Fibroblast of villous mesenchyme (primary cell): ENCODE measurements around the gene BEND7. TPM values are rescaled to one million over a fixed set of nuclear protein-coding genes. Genes with fewer than 3 reads are reported as not detected.
A peak's percentile ranks its signal among the peaks of the same experiment; 100 is the strongest.

Experiments
- DNase-seq: peaks from one replicate; pipeline ENCODE4 v3.0.0-alpha.2; 2010; ENCODE audit warnings: low read depth
- H3K4me3 ChIP-seq: 2 replicates; pipeline ENCODE4 v1.5.1; 2011; ENCODE audit warnings: low read depth, mild to moderate bottlenecking, low read length
- total RNA-seq: library from RNA; depleted of rRNA; stranded (reverse); fragments of >200 nt; gene quantifications from 2 replicates; pipeline ENCODE4 v1.2.3, GENCODE V29; 2012
- TF ChIP-seq, protein P1 (sequence below): IDR thresholded peaks from 2 replicates; pipeline ENCODE4 v1.5.1; 2012; ENCODE audit warnings: low read depth, mild to moderate bottlenecking, low read length; ENCODE audit not compliant: insufficient read depth

The BEND7 gene
- total RNA-seq, 1 donor: under 0.01 TPM

DNA sequence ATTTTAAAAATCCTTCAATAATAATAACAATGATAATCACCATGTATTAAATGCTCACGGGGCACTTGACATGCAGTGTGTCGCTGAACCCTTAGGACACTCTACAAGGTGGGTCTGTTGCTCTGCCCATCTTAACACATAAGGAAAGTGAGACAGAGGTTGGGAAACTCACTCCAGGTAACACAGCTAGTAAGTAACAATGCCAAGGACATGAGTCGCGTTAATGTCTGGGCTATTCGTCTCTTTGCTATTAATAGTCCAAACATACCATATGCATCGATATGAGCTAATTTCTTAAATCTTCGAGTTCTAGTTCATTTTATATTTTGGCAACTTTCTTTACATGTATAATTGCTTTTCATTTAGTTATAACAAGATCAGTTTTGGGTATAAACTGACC lies 79.5 kb downstream of the BEND7 start:
- DNase-seq: no peak
- TF ChIP-seq, protein P1, sequence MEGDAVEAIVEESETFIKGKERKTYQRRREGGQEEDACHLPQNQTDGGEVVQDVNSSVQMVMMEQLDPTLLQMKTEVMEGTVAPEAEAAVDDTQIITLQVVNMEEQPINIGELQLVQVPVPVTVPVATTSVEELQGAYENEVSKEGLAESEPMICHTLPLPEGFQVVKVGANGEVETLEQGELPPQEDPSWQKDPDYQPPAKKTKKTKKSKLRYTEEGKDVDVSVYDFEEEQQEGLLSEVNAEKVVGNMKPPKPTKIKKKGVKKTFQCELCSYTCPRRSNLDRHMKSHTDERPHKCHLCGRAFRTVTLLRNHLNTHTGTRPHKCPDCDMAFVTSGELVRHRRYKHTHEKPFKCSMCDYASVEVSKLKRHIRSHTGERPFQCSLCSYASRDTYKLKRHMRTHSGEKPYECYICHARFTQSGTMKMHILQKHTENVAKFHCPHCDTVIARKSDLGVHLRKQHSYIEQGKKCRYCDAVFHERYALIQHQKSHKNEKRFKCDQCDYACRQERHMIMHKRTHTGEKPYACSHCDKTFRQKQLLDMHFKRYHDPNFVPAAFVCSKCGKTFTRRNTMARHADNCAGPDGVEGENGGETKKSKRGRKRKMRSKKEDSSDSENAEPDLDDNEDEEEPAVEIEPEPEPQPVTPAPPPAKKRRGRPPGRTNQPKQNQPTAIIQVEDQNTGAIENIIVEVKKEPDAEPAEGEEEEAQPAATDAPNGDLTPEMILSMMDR: no peak
- no peak overlapping the region for H3K4me3 ChIP-seq

DNA sequence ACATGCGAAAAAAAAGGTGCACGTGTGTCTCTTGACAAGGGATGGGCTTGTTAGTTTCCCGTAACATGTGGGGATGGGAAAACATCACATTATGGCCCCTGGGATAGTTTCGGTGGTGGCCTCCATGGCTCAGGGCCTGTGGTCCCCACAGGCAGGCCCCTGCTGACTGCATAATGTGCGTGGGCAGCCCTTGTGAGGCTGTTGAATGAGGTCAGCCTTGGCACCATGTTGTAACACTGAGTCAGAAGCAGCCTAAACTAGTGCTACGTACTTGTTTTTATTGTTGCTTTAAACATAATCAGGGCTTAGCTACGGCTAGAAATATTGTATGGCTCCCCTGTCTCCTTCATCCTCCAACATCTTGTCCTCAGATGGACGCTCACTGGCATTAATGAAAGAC lies 80.6 kb downstream of the BEND7 start:
- no peak overlapping the region for H3K4me3 ChIP-seq
- TF ChIP-seq, protein P1: no peak
- DNase-seq: no peak

DNA sequence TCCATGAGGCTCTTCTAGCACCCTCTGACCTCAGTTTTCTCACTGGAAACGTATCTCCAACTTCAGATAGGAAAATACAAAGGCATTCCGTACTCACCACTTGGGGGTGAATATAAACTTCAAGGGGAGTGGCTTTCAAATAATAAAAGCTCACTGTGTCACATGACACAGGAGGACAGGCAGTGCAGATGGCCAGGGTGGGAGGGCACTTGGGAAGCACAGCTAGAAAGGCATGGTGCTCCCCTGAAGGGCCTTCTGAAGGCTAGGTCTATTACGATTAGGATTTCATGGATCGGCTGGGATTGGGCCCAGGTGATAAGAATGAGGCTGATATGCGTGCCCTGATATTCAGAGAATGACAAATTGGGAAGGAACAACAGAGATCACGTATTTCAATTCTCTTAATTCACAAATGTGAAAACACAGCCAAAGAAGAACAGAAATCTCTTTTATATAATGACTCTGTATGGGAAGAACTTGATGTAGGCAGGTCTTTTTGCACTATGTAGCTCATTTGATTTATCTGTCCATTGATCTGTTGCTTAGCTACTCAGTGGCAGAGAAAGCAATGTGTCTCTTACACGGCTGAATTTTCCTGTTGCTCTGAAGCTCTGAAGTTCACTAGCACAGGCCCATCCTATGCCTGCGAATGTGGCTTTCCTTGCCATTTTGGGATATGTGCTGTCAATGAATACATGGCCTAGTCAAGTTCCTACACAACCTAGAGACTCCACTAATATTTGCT lies 83.0 kb downstream of the BEND7 start:
- DNase-seq: no peak
- TF ChIP-seq, protein P1: no peak
- no peak overlapping the region for H3K4me3 ChIP-seq

DNA sequence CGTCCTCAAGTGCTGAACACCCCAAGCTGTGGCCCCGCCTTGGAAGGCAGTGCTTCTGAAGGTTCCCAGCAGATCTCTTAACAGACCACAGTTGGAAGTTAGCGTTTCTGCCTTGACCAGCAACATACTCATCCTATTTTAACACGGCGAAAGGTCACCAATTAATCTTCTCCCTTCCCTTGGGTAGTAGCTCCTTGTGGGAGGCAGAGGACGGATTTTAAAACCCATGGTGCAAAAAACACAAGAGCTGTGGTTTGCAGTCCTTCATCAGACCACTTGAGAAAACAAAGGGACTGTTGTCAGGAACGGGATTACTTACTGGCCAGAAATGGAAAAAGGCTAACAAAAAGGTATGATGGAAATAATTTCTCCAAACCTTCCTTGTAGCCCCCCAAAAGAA lies 87.3 kb downstream of the BEND7 start:
- DNase-seq: no peak
- TF ChIP-seq, protein P1: no peak
- H3K4me3 ChIP-seq: no peak overlapping the region

DNA sequence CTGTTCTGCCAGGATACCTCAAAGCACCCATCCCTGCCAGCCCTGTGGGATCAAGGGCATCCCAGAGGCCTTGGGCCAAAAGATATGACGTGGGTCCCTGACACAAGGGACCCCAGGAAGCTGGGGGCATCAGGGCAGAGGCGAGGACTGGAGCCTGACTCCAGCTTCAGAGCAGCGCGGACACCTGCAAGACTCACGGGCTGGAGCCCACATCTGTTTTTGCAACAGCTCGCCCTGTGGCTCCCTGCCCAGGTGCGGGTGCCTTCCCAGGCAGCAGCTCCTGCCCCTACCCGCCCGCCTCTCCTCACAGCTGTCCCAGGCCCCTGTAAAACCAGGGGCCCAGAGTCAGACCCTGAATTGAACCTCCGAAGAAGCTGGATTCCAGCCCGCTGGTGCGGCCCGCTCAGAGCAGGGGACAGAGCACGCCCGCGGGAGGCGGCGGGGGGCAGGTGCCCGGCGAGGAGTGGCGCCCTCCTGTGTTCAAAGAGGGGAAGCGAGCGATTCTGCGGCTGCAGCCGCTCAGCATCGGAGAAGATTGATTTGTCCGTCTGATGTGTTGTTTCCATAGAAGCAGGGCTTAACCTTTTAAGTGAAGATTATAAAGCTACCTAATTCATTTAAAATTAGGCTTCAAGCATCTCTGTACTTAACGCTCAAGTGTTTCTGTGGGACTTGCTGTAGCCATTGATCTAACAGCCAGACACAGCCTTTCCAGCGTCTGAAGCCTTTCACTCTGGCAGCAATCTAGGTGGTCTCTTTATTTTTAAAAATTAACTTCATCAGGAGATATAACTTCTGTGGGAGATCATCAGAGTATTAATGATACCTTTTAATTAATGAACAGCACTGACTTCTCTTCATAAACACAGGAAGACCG lies 88.4 kb downstream of the BEND7 start:
- peak overlapping the region; percentile 1 for H3K4me3 ChIP-seq
- TF ChIP-seq, protein P1: peak; percentile 85
- peak; percentile 13 for DNase-seq

DNA sequence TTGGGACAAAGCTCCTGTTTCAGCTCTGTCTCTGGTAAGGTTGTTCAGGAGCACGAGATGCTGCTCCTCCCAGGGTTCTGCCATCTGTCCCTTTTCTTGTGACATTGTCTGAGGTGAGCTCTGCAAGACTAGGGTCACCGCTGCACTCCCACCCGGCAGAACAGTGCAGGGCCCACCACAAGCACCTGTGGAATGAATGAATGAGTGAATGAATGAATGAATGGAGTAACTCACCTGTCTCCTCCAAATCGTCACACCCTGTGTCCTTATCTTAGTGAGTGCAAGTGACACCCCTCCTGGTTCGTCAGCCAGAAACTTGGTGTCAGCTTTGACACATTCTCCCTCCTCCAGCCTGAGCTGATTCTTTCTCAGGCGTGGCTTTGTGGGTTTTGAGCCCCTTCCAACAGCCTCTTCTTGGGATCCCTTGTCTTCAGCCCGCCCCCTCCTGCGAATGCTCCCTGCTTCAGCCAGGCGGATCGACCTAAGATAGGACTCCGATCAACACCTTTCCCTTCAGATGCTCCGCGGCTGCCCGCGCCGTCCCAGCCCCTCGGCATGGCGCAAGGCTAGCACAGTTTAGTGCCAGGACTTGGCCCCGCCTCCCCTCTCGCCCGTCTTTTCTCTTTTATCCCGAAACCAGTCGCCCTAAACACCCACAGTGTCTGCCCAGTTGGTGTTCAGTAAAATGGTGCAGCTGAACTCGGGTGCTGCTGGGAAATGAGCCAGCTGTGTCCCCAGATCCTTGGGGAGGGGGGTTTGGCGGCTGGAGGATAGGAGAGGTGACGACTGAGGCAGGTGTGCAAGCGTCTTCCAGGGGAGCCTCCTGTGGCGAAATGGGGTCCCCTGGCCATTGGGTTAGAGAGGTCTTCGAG lies 89.3 kb downstream of the BEND7 start:
- H3K4me3 ChIP-seq: no peak overlapping the region
- TF ChIP-seq, protein P1: no peak
- DNase-seq: no peak
